Esophagus (tissue), 2 donors: ENCODE data around the gene KCNJ6. TPM values are rescaled to one million over a fixed set of nuclear protein-coding genes. Genes with fewer than 3 reads are reported as not detected.
"Not testable (repeated sequence)": the region's sequence is repeated elsewhere in the genome, so short reads cannot be mapped to it uniquely, and the experiment has no call there.

Experiments
- H3K27ac ChIP-seq, 2 donors: one replicate each; pipeline ENCODE4 v1.5.1; 2013; ENCODE audit warnings: low read depth in 2 of 2, mild to moderate bottlenecking in 2 of 2, inconsistent platforms in 1 of 2, low read length in 1 of 2, moderate library complexity in 1 of 2
- H3K27me3 ChIP-seq, 2 donors: one replicate each; pipeline ENCODE4 v1.6.1; 2013; ENCODE audit warnings: low read length in 2 of 2, control low read depth in 1 of 2, mild to moderate bottlenecking in 1 of 2; ENCODE audit not compliant: insufficient read depth in 2 of 2, control insufficient read depth in 1 of 2
- H3K36me3 ChIP-seq, 2 donors: one replicate each; pipeline ENCODE4 v1.6.1; 2013; ENCODE audit warnings: low read length in 1 of 2; ENCODE audit not compliant: control insufficient read depth in 2 of 2, insufficient read depth in 2 of 2
- H3K4me1 ChIP-seq, 2 donors: one replicate each; pipeline ENCODE4 v1.6.1; 2013; ENCODE audit warnings: low read length in 1 of 2; ENCODE audit not compliant: control insufficient read depth in 2 of 2, insufficient read depth in 2 of 2
- H3K4me3 ChIP-seq, 2 donors: one replicate each; pipeline ENCODE4 v1.5.1; 2013; ENCODE audit warnings: low read length in 2 of 2, mild to moderate bottlenecking in 2 of 2, low read depth in 1 of 2, moderate library complexity in 1 of 2
- H3K9me3 ChIP-seq, 2 donors: one replicate each; pipeline ENCODE4 v1.6.1; 2013; ENCODE audit warnings: mild to moderate bottlenecking in 2 of 2, low read depth in 1 of 2, low read length in 1 of 2, moderate library complexity in 1 of 2; ENCODE audit not compliant: control insufficient read depth in 2 of 2, insufficient read depth in 1 of 2
- WGBS, 2 donors: extraction: QIAGEN DNeasy Blood & Tissue Kit; methylation state at CpG; one replicate each; pipeline ENCODE4 v1.1.7; 2013; 5-methylcytosine and 5-hydroxymethylcytosine counted together
- polyA plus RNA-seq, 2 donors: library from polyadenylated mRNA; stranded (reverse); fragments of 200-250 nt; gene quantifications; one replicate each; pipeline ENCODE4 v1.2.3, GENCODE V29; 2013
- donor health status: healthy with polysubstance abuse.
- donor health status: Bipolar disorder and iron deficiency.

Gene KCNJ6
- polyA plus RNA-seq, 2 donors, result under 0.01 TPM; not detected in 1

DNA sequence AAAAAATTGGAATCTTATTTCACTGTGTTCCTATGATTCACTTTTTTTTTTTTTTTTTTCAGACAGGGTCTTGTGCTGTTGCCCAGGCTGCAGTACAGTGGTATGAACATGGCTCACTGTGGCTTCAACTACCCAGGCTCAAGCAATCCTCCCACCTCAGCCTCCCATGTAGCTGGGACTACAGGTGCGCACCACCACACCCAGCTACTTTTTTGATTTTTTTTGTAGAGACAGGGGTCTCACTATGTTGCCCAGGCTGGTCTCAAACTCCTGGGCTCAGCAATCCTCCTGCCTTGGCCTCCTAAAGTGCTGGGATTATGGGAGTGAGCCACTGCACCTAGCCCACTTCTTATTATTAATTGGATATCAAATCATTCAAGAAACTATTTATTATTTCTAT lies 339.3 kb downstream of the KCNJ6 start:
- not testable (repeated sequence) for H3K4me3 ChIP-seq, H3K27ac ChIP-seq, H3K4me1 ChIP-seq, H3K9me3 ChIP-seq, H3K27me3 ChIP-seq, H3K36me3 ChIP-seq
- WGBS, 2 donors, result 98 to 100% methylated on average over 1 of the region's 1 CpG

DNA sequence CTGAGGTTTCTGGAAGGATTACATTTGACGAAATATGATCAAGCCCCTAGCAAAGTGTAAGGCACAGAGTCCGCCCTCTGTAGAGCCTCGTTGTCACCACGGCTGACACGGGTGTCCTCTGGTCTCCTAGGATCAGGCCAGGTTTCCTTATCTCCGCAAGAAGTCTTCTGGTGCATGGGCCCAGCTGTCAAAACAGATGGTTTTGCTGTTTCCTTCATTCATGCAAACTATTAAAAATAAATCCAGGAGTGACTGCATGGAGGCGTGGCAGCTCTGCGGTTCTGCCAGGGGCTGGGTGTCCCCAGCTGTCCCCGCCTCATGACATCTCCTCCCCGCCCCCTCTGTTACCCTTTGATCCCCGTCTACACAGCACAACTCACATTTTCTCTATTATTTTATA lies 340.7 kb downstream of the KCNJ6 start:
- no peak overlapping the region for H3K4me3 ChIP-seq
- no peak overlapping the region for H3K27ac ChIP-seq
- WGBS, 2 donors, result 89 to 91% methylated on average over 11 of the region's 11 CpGs
- no peaks in the 10 kb centered on the region for H3K4me1 ChIP-seq
- H3K27me3 ChIP-seq, result no peaks in the 10 kb centered on the region
- no peaks in the 10 kb centered on the region for H3K36me3 ChIP-seq
- H3K9me3 ChIP-seq, result no peaks in the 10 kb centered on the region

DNA sequence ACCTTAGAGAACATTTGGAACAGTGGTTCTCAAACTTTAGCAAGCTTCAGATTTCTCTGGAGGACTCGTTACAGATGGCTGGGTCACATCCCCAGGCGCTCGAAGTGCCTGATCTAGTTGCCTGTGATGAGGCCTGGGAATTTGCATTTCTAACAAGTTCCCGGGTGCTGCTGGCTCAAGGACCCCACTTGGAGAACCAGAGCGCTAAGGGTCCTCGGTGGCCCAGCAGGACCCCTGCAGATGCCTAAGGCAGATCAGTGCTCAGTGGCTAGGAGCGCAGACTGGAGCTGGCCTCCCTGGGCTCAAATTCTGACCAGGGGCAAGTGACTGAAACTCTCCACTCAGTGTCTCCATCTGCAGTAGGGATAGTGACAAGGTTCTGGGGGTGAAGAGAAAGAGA lies 341.5 kb downstream of the KCNJ6 start:
- no peaks in the 10 kb centered on the region for H3K4me1 ChIP-seq
- no peaks in the 10 kb centered on the region for H3K27me3 ChIP-seq
- H3K9me3 ChIP-seq, result no peaks in the 10 kb centered on the region
- no peak overlapping the region for H3K4me3 ChIP-seq
- H3K27ac ChIP-seq, result no peak overlapping the region
- H3K36me3 ChIP-seq, result no peaks in the 10 kb centered on the region
- 93 to 96% methylated on average over 7 of the region's 7 CpGs for WGBS, 2 donors

DNA sequence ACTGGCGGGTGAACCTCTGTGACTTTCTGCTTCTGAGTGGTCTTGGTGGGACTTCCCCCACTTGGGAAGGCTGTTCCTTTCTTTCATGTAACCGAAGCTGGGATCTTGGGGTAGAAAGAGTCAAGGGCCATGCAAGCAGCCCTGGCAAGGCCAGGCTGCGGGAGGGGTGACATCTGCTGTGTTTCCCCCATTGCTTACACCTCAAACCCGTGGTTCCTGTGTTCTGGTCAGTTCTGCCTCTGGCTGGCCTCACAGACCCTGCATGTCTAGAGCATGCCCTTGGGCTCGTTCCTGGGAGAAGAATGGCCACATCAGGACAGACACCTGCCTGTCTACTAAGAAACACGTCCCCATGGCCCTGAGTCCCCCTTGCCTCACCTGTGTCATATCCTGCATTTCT lies 341.9 kb downstream of the KCNJ6 start:
- Histone ChIP-seq H3K4me1 (no peaks in the 10 kb centered on the region), H3K36me3 (no peaks in the 10 kb centered on the region), H3K4me3 (no peak overlapping the region), H3K27me3 (no peaks in the 10 kb centered on the region), H3K9me3 (no peaks in the 10 kb centered on the region), H3K27ac (no peak overlapping the region)
- 89 to 93% methylated on average over 6 of the region's 6 CpGs for WGBS, 2 donors

DNA sequence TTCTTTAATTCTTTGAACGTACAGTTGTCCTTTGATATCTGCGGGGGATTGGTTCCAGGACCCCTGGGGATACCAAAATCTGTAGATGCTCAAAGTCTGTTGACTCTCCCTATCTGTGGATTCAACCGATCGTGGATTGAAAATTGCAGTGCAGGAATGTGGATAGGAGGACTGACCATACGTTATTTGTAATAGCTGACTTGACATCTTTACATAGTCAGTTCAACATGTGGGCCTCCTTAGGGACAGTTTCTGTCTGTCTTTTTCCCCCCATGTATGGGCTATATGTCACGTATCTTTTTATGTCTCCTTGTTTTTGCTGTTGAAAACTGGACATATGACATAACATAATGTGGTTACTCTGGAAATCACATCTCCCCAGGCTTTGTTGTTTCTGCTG lies 344.8 kb downstream of the KCNJ6 start:
- no peaks in the 10 kb centered on the region for H3K4me1 ChIP-seq
- no peak overlapping the region for H3K27ac ChIP-seq
- no peaks in the 10 kb centered on the region for H3K9me3 ChIP-seq
- no peak overlapping the region for H3K4me3 ChIP-seq
- H3K36me3 ChIP-seq, result no peaks in the 10 kb centered on the region
- WGBS, 2 donors, result 83 to 84% methylated on average over 6 of the region's 6 CpGs
- H3K27me3 ChIP-seq, result no peaks in the 10 kb centered on the region

DNA sequence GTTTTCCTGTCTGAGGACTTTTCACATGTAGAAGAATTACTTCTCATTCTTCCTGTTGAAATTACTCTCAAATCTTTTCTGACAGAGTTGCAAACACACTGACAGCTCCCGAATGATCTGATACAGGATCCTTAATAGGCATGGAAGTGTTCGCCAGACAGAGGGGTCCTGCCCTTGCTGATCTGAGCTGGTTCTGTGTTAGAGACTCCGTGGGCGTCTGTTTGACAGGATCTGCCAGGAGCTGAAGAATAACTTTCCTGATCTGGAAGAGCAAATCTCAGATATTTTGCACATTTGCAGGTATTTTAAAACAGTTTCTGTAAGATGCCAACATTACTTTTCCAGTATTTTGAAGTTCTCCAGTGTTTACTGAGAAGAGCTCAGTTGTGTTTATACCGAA lies 347.3 kb downstream of the KCNJ6 start:
- Histone ChIP-seq H3K27me3 (no peaks in the 10 kb centered on the region), H3K4me1 (peaks cover 0 to 5% of the 10 kb centered on the region in 2 donors), H3K36me3 (no peaks in the 10 kb centered on the region), H3K9me3 (no peaks in the 10 kb centered on the region), H3K27ac (no peak overlapping the region), H3K4me3 (no peak overlapping the region)
- WGBS, 2 donors, result 69 to 71% methylated on average over 5 of the region's 5 CpGs

DNA sequence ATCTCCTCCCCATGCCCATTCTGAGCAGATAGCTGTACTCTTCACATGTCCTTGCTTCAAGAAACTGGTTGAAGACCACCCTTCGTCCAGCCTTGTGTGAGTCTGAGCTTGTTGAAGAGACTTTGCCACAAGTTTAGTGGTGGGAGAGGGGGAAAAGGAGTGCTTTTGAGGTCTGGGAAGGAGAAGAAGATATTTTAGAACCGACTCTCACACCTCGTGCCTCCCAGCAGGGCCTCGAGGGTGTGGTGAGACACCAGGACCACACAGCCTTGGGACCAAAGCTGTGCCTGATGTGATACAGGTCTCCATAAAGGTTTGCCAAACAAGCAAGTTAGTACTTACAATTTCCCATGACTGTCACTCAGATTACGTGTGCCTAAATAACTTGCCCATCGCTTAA lies 347.8 kb downstream of the KCNJ6 start:
- Histone ChIP-seq H3K27ac (no peak overlapping the region), H3K9me3 (no peaks in the 10 kb centered on the region), H3K4me3 (no peak overlapping the region), H3K36me3 (no peaks in the 10 kb centered on the region), H3K27me3 (no peaks in the 10 kb centered on the region), H3K4me1 (peaks cover 0 to 6% of the 10 kb centered on the region in 2 donors)
- WGBS, 2 donors, result 81 to 82% methylated on average over 6 of the region's 6 CpGs

DNA sequence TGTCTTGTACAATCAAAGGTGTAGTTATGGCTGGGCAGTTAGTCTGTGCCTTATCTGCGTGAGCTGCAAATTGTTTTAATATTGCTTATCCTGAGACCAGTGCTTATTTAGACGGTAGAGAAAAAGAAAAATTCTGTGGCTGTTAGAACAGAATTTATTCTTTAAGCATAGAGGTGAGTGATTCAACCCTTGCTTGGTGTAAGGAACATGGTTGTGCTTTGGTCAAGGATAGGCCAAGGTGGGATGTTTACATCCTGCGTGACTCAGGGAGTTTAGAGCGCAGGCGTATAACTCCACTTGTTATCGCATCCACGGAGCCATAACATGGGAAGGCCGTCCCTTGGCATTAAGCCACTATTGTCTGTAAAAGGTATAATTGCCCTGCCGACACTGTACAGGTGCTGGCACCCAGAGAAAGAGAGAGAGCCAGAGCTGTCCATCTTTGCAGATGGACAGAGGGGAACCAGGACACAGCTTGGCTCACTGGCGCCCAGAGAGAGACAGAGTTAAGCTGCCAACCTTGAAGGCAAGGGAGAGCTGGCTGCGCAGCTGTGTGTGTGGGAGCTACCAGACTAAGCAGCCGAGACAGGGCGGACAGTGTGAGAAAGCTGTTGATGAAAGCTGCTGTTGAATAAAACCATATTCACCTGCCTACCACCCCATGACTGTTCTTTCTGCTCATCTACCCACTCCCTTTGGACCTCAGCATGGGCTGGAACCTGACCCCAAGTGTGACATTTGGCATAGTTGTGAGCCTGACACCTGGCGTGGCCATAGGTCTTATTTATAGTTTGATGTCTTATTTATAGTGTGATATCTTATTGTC lies 349.3 kb downstream of the KCNJ6 start:
- no peak overlapping the region for H3K4me3 ChIP-seq
- WGBS, 2 donors, result 85 to 88% methylated on average over 14 of the region's 14 CpGs
- H3K27me3 ChIP-seq, result no peaks in the 10 kb centered on the region
- H3K4me1 ChIP-seq, result peaks cover 2 to 12% of the 10 kb centered on the region in 2 donors
- no peaks in the 10 kb centered on the region for H3K9me3 ChIP-seq
- H3K36me3 ChIP-seq, result no peaks in the 10 kb centered on the region
- H3K27ac ChIP-seq, result no peak overlapping the region

DNA sequence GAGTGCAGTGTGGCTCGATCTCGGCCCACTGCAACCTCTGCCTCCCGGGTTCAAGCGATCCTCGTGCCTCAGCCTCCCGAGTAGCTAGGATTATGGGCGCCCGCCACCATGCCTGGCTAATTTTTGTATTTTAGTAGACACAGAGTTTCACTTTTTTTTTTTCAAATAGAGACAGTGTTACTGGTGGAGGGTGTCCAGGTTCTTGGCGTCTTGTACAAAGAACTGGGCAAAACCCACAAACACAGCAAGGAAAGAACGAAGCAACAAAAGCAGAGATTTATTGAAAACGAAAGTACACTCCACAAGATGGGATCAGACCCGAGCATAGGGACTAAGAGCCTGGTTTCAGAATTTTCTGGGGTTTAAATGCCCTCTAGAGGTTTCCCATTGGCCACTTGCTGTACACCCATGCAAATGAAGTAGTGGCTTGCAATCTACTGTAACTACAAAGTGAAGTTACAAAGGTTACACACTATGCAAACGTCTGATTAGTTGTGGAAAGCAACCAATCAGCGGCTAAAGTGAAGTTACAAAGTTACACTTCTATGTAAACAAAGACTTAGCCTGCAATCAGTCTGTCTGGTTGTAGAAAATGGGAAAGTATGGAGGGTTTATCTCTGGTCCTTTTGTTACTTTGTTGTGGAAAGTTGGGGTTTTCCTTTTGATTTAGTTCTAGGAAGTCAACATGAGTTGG lies 350.6 kb downstream of the KCNJ6 start:
- H3K27me3 ChIP-seq, result no peaks in the 10 kb centered on the region
- H3K4me3 ChIP-seq, result no peak overlapping the region
- WGBS, 2 donors, result 80 to 82% methylated on average over 14 of the region's 14 CpGs
- H3K4me1 ChIP-seq, result peaks cover 2 to 12% of the 10 kb centered on the region in 2 donors
- no peaks in the 10 kb centered on the region for H3K36me3 ChIP-seq
- no peaks in the 10 kb centered on the region for H3K9me3 ChIP-seq
- H3K27ac ChIP-seq, result no peak overlapping the region
